ENCODE measurements around the gene CACNG7.

GRCh38 chr19:53867225-53868090 is 41.6 kb upstream of the CACNG7 start, which contains the start of gene MYADM:
- no peak for TF ChIP-seq CTCF (conservative IDR thresholded peaks at IDR 0.05; ENCODE audit: low read length)
- no peak for TF ChIP-seq EZH2phosphoT487 (IDR thresholded peaks at IDR 0.05; ENCODE audit: borderline replicate concordance)
